ENCODE data around the gene NATD1. TPM values are rescaled to one million over a fixed set of nuclear protein-coding genes. Genes with fewer than 3 reads are reported as not detected.

NATD1 gene
- polyA plus RNA-seq, 3 donors: 5.2 to 12.8 (median 7.3) TPM

DNA sequence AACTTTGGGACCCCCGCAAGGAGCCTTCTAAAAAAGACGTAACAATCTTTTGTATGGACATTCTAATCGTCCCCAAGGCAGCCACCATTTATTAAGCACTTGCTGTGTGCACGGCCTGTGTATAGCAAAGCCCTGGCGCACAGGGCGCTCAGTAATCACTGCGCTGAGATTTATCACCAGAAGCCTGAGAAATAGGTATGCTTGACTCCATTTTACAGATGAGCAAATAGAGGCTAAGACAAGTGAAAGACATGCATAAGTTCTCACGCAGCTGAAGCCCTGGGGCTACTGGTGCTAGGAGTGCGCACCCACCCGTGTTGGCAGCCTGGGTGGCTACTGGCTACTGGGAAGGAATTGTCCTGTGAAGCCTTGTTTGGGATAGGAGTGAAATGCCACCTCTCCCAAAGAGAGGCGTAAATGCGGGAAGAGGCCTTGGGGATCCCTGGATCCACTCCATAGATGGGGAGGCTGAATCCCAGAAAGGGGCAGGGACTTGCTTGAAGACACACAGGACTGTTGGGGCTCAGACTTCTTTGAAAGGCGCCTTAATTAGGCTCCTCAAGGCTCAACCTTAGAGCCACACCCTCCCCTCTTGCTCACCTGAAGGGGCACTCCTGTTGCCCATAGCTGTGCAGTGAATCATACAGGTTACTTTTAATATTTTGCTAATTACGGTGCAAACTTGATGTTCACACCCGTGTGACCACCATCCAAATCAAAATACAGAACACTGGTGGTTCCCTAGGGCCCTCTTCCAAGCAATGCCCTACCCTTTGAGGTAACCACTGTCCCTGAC lies 634 bp upstream of the NATD1 start:
- H3K27ac ChIP-seq (ENCODE audit: low read depth, low read length): no peak overlapping the region
- WGBS, 3 donors: 41 to 47% (median 41%) methylated on average over 15 of the region's 15 CpGs

GRCh38 chr17:21252289-21252795 lies 868 bp downstream of the NATD1 start:
- 20 to 26% (median 21%) methylated on average over 12 of the region's 12 CpGs for WGBS, 3 donors
- no peak overlapping the region for H3K27ac ChIP-seq (ENCODE audit: low read depth, low read length)

- no peak overlapping the region for H3K27ac ChIP-seq (ENCODE audit: low read depth, low read length)
- WGBS, 3 donors: 59 to 91% (median 79%) methylated on average over 15 of the region's 15 CpGs
These were observed 1.7 kb downstream of the NATD1 start for GRCh38 chr17:21251337-21252010.

DNA sequence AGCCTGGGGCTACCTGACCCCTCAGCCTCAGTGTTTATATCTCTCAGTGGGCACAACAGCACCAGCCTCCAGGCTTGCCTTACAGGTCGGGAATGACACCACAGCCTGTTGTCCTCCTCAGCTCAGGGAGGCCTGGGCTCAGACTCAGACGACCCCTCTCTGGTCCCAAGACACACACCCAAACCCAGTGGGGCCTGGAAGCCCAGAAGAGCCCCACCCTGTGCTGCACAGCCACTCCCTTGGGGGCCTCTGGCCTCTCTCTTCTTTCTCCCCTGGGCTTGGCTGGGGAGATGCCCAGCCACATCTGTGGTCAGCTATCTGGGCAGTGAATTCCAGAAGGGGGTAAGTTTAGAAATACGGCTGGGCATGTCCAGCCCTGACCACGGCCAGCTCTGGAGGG lies 2.4 kb downstream of the NATD1 start:
- 51 to 60% (median 58%) methylated on average over 4 of the region's 4 CpGs for WGBS, 3 donors
- no peak overlapping the region for H3K27ac ChIP-seq (ENCODE audit: low read depth, low read length)

DNA sequence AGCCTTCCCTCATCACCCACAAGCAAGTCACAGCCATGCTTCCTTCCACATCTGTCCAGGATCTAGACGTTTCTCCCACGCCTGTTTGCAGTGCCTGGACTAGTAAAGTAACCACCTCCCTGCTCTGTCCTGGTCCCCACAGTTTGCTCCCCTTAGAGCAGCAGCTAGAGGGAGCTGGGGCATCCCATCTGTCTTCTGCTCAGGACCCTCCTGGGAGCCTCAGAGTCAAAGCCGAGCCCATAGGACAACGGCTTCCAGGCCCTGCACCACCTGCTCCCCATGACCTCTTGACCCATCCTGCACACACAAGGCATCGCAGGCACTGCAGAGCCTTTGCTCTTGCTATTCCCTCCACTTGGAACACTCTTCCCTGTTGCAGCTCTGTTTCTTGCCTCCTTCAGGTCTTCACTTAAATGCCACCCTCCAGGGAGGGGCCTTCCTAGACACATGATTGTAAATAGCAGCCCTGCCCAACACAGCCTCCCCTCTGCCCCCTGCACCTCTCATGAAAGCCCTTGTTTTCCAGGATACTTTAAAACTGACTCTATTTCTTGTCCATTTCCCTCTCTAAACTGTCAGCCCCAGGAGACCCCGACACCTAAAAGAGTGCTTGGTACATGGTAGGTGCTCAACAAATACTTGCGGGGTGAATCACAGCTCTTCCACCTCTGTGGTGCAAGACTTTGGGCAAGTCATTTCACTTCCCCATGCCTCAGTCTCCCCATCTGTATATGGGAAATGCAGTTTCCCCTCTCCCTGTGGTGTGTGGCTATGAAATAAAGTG lies 3.1 kb downstream of the NATD1 start:
- WGBS, 3 donors: 56 to 64% (median 57%) methylated on average over 7 of the region's 7 CpGs
- H3K27ac ChIP-seq (ENCODE audit: low read depth, low read length): no peak overlapping the region

GRCh38 chr17:21249086-21249795 lies 4.0 kb downstream of the NATD1 start:
- no peak overlapping the region for H3K27ac ChIP-seq (ENCODE audit: low read depth, low read length)
- 80 to 82% (median 82%) methylated on average over 12 of the region's 12 CpGs for WGBS, 3 donors

DNA sequence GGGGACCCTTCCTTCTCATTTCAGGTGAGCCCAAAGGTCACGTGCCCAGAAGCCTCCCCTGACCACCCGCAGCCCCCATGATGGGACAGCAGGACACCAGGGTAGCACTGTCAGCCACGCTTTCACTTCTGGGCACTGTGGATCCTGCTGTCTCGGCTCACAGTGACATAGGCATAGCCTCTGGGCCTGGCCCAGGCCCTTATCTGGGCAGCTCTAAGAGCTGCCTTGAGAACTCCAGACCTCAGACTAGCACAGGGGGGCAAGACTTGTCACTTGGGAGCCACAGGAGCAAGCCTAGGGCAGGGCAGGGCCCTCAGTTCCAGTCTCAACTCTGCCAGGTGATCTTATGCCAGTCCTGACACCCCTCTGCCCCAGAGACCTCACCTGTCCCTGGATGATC lies 4.7 kb downstream of the NATD1 start:
- 86 to 89% (median 86%) methylated on average over 4 of the region's 4 CpGs for WGBS, 3 donors
- no peak overlapping the region for H3K27ac ChIP-seq (ENCODE audit: low read depth, low read length)

GRCh38 chr17:21247552-21248258 lies 5.5 kb downstream of the NATD1 start:
- H3K27ac ChIP-seq (ENCODE audit: low read depth, low read length): no peak overlapping the region
- 83 to 88% (median 87%) methylated on average over 12 of the region's 12 CpGs for WGBS, 3 donors

- H3K27ac ChIP-seq (ENCODE audit: low read depth, low read length): no peak overlapping the region
- 94 to 98% (median 97%) methylated on average over 4 of the region's 4 CpGs for WGBS, 3 donors
These were observed 6.5 kb downstream of the NATD1 start for GRCh38 chr17:21246698-21247097.

DNA sequence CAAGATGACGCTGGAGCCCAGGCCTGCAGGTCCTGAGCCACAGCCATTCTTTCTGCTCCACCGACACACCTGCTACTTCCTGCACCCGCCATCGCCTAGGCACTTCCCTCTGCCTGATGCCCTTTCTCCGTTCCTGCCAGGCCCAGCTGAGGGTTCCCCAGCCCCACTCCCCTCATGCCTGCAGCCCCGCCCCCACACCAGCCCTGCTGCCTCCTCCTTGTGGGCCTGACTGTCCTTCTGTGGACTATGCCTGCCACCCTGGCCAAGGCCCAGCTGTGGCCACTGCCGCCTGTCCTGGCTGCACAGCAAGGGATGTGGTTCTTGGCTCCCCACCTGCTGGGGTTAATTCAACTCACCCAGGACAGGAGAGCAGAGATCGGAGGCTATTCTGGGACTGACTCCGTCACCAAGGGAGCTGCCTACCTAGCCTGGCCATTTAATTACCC lies 7.5 kb downstream of the NATD1 start:
- H3K27ac ChIP-seq (ENCODE audit: low read depth, low read length): no peak overlapping the region
- WGBS, 3 donors: 67 to 78% (median 69%) methylated on average over 8 to 9 of the region's 9 CpGs

DNA sequence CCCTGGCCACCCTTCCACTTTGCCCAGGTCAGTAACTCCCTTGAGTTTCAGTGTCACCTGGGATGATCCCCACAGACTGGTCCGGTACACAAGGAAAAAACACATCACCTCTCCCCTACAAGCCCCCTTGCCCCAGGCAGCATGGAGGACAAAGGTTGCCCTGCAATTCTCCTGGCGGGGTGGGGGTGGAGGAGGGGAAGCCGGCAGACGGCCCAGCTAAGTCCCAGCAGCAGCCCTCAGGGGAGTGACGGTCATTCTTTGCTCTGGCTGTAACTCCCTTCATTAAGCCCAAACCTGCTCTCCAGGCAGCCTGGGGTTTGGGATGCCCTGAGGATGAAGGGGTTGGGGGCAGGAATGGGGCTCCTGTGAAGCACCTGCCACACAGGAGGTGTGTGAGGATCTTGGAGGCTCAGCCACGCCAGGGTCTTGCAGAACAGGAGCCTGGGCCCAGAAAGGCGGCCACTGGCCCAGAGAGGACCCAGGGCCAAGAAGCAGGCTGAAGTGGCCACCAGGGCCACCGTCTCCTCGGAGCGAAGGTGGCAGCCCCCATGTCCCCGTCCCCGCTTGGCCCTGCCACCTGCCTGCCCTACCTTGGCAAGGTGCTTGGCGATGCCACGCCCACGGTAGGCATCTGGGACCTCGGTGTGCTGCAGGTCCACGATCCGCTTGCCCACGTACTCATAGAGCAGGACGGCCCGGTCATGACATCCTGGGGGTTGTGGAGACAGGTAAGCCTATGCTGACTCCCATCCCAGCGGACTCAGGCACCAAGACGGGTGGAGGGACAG lies 9.5 kb downstream of the NATD1 start:
- H3K27ac ChIP-seq (ENCODE audit: low read depth, low read length): no peak overlapping the region
- WGBS, 3 donors: 81 to 88% (median 83%) methylated on average over 23 of the region's 23 CpGs

- 85 to 88% (median 85%) methylated on average over 24 to 26 of the region's 26 CpGs for WGBS, 3 donors
- H3K27ac ChIP-seq (ENCODE audit: low read depth, low read length): no peak overlapping the region
These were observed 10.3 kb downstream of the NATD1 start for GRCh38 chr17:21242780-21243515.

- H3K27ac ChIP-seq (ENCODE audit: low read depth, low read length): no peak overlapping the region
- 60 to 68% (median 66%) methylated on average over 11 of the region's 11 CpGs for WGBS, 3 donors
These were observed 11.0 kb downstream of the NATD1 start for GRCh38 chr17:21242026-21242697.

DNA sequence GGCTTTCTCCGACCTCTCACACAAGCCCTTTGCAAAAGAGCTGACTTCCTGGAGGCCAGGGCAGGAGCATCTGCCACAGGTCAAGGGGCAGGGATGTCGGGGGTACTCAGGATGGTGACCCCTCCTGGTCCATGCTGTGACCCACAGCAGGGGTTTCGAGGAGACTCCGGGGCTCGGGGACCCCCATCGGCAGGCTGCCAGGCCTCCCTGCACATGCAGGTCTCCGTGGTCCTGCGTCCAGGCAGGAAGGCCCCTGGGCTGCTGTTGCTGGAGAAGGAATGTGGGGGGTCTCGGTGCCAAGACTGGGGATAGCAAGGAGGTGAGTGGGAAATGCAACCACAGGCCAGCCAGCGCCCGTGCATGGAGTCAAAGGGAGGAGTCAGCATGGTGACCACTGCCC lies 11.6 kb downstream of the NATD1 start:
- WGBS, 3 donors: 79 to 85% (median 81%) methylated on average over 11 of the region's 11 CpGs
- H3K27ac ChIP-seq (ENCODE audit: low read depth, low read length): no peak overlapping the region

GRCh38 chr17:21240369-21241055 lies 12.7 kb downstream of the NATD1 start:
- 72 to 76% (median 74%) methylated on average over 24 to 25 of the region's 25 CpGs for WGBS, 3 donors
- H3K27ac ChIP-seq (ENCODE audit: low read depth, low read length): no peak overlapping the region
